GM12864 (cell line): Measurements from ENCODE around the gene MTARC2.

Source experiments
- DNase-seq: peaks from one replicate; pipeline ENCODE4 v3.0.0-alpha.2; 2011; ENCODE audit warnings: low read depth
- H3K4me3 ChIP-seq: 2 replicates; pipeline ENCODE4 v1.5.1; 2011; ENCODE audit warnings: mild to moderate bottlenecking, low read depth, low read length, control low read depth
- CTCF ChIP-seq: IDR thresholded peaks from 2 replicates; pipeline ENCODE4 v1.5.1; 2011; ENCODE audit warnings: low read depth, mild to moderate bottlenecking, moderate library complexity, low read length, control low read depth, inconsistent platforms; ENCODE audit errors: missing control alignments

MTARC2 gene

GRCh38 chr1:220748089-220748934, at the start of gene MTARC2:
TSS of gene MTARC2 (plus strand) at chr1:220748322. CDS start at chr1:220748532, 210 bp downstream.
- no peak for TF ChIP-seq CTCF
- peak; percentile 47 for DNase-seq
- H3K4me3 ChIP-seq = peak within 1 kb of the TSS; percentile 92

- DNase-seq = no peak
- no peak for TF ChIP-seq CTCF
- H3K4me3 ChIP-seq = no peak overlapping the region
Measured at GRCh38 chr1:220698607-220699016, 49.5 kb upstream of the MTARC2 start.

- H3K4me3 ChIP-seq = no peak overlapping the region
- no peak for TF ChIP-seq CTCF
- DNase-seq = no peak
Measured at GRCh38 chr1:220699044-220699443, 49.1 kb upstream of the MTARC2 start.

GRCh38 chr1:220700556-220701179, 47.5 kb upstream of the MTARC2 start:
- no peak overlapping the region for H3K4me3 ChIP-seq
- no peak for TF ChIP-seq CTCF
- no peak for DNase-seq

GRCh38 chr1:220701974-220702373, 46.1 kb upstream of the MTARC2 start:
- no peak overlapping the region for H3K4me3 ChIP-seq
- DNase-seq = no peak
- TF ChIP-seq CTCF = no peak

- no peak for TF ChIP-seq CTCF
- no peak overlapping the region for H3K4me3 ChIP-seq
- DNase-seq = no peak
Measured at GRCh38 chr1:220702733-220703270, 45.3 kb upstream of the MTARC2 start.
